SK-N-SH (cell line): Measurements from ENCODE around the gene KRT81. TPM values are rescaled to one million over a fixed set of nuclear protein-coding genes. Genes with fewer than 3 reads are reported as not detected.

ENCODE experiments used
- CTCF ChIA-PET: fragments of 300-600, 350-600 bp; formaldehyde crosslinking; extraction: SDS; loops from one replicate; lab custom pipeline; 2021; lab: Yijun Ruan, JAX
- POLR2A ChIA-PET: fragments of 350-600 bp; sonication (Branson Sonifier 250); formaldehyde crosslinking; extraction: SDS; loops from one replicate; lab custom pipeline; 2020; ENCODE audit warnings: antibody characterized with exemption, inconsistent platforms; lab: Yijun Ruan, JAX
- DNase-seq: peaks from one replicate; pipeline ENCODE4 v3.0.0; 2012
- H2AFZ ChIP-seq: fragments of 200-600 bp; sonication (generic); 2 replicates; pipeline ENCODE4 v1.8.1; 2016; ENCODE audit warnings: antibody characterized with exemption, mild to moderate bottlenecking, low read depth
- H3F3A ChIP-seq: fragments of 200-600 bp; sonication (generic); replicated peaks from 2 replicates; pipeline ENCODE3; 2016; ENCODE audit warnings: antibody characterized with exemption, mild to moderate bottlenecking; ENCODE audit not compliant: insufficient read depth
- H3K27ac ChIP-seq, 2 experiments: fragments of 200-500 bp in 1 of 2; fragments of 200-600 bp in 1 of 2; sonication (Bioruptor generic) in 1 of 2; sonication (generic), shearing (Covaris generic) in 1 of 2; 2 replicates each; pipeline versions ENCODE4 v1.5.1 to v1.6.1; 2014 to 2016; ENCODE audit warnings: low read depth in 2 of 2, inconsistent platforms in 1 of 2, low read length in 1 of 2, mild to moderate bottlenecking in 1 of 2, mixed read lengths in 1 of 2
- H3K27me3 ChIP-seq: fragments of 200-600 bp; sonication (generic), shearing (Covaris generic); 2 replicates; pipeline ENCODE4 v1.6.1; 2016; ENCODE audit warnings: mixed run types; ENCODE audit not compliant: insufficient read depth
- H3K36me3 ChIP-seq, 2 experiments: fragments of 200-500 bp in 1 of 2; fragments of 200-600 bp in 1 of 2; sonication (Bioruptor generic) in 1 of 2; sonication (generic) in 1 of 2; replicated peaks in 1 of 2; 2 replicates each; pipeline versions ENCODE3 to v1.5.1; 2014 to 2016; ENCODE audit warnings: low read length in 1 of 2, mild to moderate bottlenecking in 1 of 2; ENCODE audit not compliant: insufficient read depth in 2 of 2, control insufficient read depth in 1 of 2
- H3K4me1 ChIP-seq, 2 experiments: fragments of 200-500 bp in 1 of 2; fragments of 200-600 bp in 1 of 2; sonication (Bioruptor generic) in 1 of 2; sonication (generic), shearing (Covaris generic) in 1 of 2; 2 replicates each; pipeline versions ENCODE4 v1.5.1 to v1.6.1; 2014 to 2016; ENCODE audit warnings: low read depth in 1 of 2, low read length in 1 of 2, mixed run types in 1 of 2; ENCODE audit not compliant: insufficient read depth in 2 of 2, control insufficient read depth in 1 of 2
- H3K4me2 ChIP-seq: fragments of 200-600 bp; sonication (generic), shearing (Covaris generic); 2 replicates; pipeline ENCODE4 v1.6.1; 2017; ENCODE audit warnings: mixed run types
- H3K4me3 ChIP-seq, 2 experiments: fragments of 200-500 bp in 1 of 2; fragments of 200-600 bp in 1 of 2; sonication (Bioruptor generic) in 1 of 2; sonication (generic), shearing (Covaris generic) in 1 of 2; 2 replicates each; pipeline versions ENCODE4 v1.5.1 to v1.8.1; 2014 to 2016; ENCODE audit warnings: low read depth in 2 of 2, inconsistent platforms in 1 of 2, low read length in 1 of 2, mild to moderate bottlenecking in 1 of 2, mixed read lengths in 1 of 2, moderate library complexity in 1 of 2
- H3K79me2 ChIP-seq: fragments of 200-600 bp; sonication (generic); 2 replicates; pipeline ENCODE4 v1.8.1; 2017; ENCODE audit warnings: mild to moderate bottlenecking; ENCODE audit not compliant: insufficient read depth
- H3K9ac ChIP-seq: fragments of 200-600 bp; sonication (generic); 2 replicates; pipeline ENCODE4 v1.6.1; 2017; ENCODE audit warnings: mixed run types
- H3K9me2 ChIP-seq: fragments of 200-600 bp; sonication (generic); 2 replicates; pipeline ENCODE4 v1.6.1; 2017; ENCODE audit warnings: mixed run types
- H3K9me3 ChIP-seq: fragments of 200-600 bp; sonication (generic); 2 replicates; pipeline ENCODE4 v1.6.1; 2017; ENCODE audit warnings: mixed run types, mild to moderate bottlenecking, moderate library complexity
- H4K20me1 ChIP-seq: fragments of 200-600 bp; sonication (generic); 2 replicates; pipeline ENCODE4 v1.6.1; 2017; ENCODE audit warnings: mild to moderate bottlenecking, mixed run types; ENCODE audit not compliant: insufficient read depth
- CTCF ChIP-seq: fragments of 200-600 bp; sonication (generic); IDR thresholded peaks from 2 replicates; pipeline ENCODE4 v1.6.1; 2017; ENCODE audit warnings: antibody characterized with exemption, mild to moderate bottlenecking, moderate library complexity
- ELF1 ChIP-seq: IDR thresholded peaks from 2 replicates; pipeline ENCODE4 v1.4.0; 2012
- EP300 ChIP-seq, 2 experiments: IDR thresholded peaks; 2 replicates each; pipeline versions ENCODE4 v1.4.0 to v1.6.1; 2012; ENCODE audit warnings: borderline replicate concordance in 1 of 2, low read depth in 1 of 2, low read length in 1 of 2
- FOSL2 ChIP-seq: IDR thresholded peaks from 2 replicates; pipeline ENCODE4 v1.4.0; 2012; ENCODE audit warnings: low read depth, mild to moderate bottlenecking, moderate library complexity, borderline replicate concordance
- FOXJ3 ChIP-seq: sonication (generic); formaldehyde crosslinking; IDR thresholded peaks from 2 replicates; pipeline ENCODE4 v1.5.1; 2020; ENCODE audit warnings: mild to moderate bottlenecking, missing genetic modification reagents
- FOXM1 ChIP-seq: IDR thresholded peaks from 2 replicates; pipeline ENCODE4 v1.4.0; 2012; ENCODE audit warnings: low read depth, mild to moderate bottlenecking
- JUND ChIP-seq: IDR thresholded peaks from 2 replicates; pipeline ENCODE4 v1.4.0; 2012
- MAX ChIP-seq: IDR thresholded peaks from 2 replicates; pipeline ENCODE4 v1.4.0; 2012; ENCODE audit warnings: low read depth
- MXI1 ChIP-seq: IDR thresholded peaks from 2 replicates; pipeline ENCODE4 v1.6.1; 2012; ENCODE audit warnings: mild to moderate bottlenecking, low read depth, low read length, improper control_type of control experiment
- NFIC ChIP-seq: IDR thresholded peaks from 2 replicates; pipeline ENCODE4 v1.4.0; 2012; ENCODE audit warnings: borderline replicate concordance
- NRF1 ChIP-seq: IDR thresholded peaks from 2 replicates; pipeline ENCODE4 v1.6.1; 2012; ENCODE audit warnings: low read depth, mild to moderate bottlenecking, low read length
- PBX3 ChIP-seq: IDR thresholded peaks from 2 replicates; pipeline ENCODE4; 2012
- POLR2AphosphoS5 ChIP-seq: IDR thresholded peaks from 2 replicates; pipeline ENCODE4 v1.6.1; 2012; ENCODE audit warnings: low read depth, low read length
- RXRA ChIP-seq: IDR thresholded peaks from 2 replicates; pipeline ENCODE4 v1.4.0; 2012; ENCODE audit warnings: low read depth, mild to moderate bottlenecking, borderline replicate concordance
- SIN3A ChIP-seq: IDR thresholded peaks from 2 replicates; pipeline ENCODE4 v1.6.1; 2012; ENCODE audit warnings: low read depth, mild to moderate bottlenecking, low read length, moderate library complexity, borderline replicate concordance
- SMC3 ChIP-seq: IDR thresholded peaks from 2 replicates; pipeline ENCODE4 v1.6.1; 2012; ENCODE audit warnings: low read depth, low read length, improper control_type of control experiment
- TCF12 ChIP-seq: IDR thresholded peaks from 2 replicates; pipeline ENCODE4 v1.4.0; 2012
- TEAD4 ChIP-seq: IDR thresholded peaks from 2 replicates; pipeline ENCODE4 v1.4.0; 2012; ENCODE audit warnings: mild to moderate bottlenecking, borderline replicate concordance; ENCODE audit not compliant: insufficient read depth
- YY1 ChIP-seq: IDR thresholded peaks from 2 replicates; pipeline ENCODE4 v1.4.0; 2012; ENCODE audit warnings: low read depth, mild to moderate bottlenecking
- ZBTB33 ChIP-seq: IDR thresholded peaks from 2 replicates; pipeline ENCODE4 v1.4.0; 2012; ENCODE audit warnings: low read depth, borderline replicate concordance
- WGBS: methylation state at CpG from one replicate; pipeline ENCODE4 v1.1.6; 2017; ENCODE audit warnings: low lambda C conversion rate; 5-methylcytosine and 5-hydroxymethylcytosine counted together
- polyA plus RNA-seq, 3 experiments: library from polyadenylated mRNA; depleted of rRNA; stranded (reverse); fragments of >200 nt; gene quantifications; 2 replicates each; pipeline ENCODE4 v1.2.3, GENCODE V29; 2012

Gene KRT81
- polyA plus RNA-seq, 1 of the 3 experiments (the other 2 are of a cell fraction): 1.9 TPM

GRCh38 chr12:52284562-52285171 lies 6.7 kb downstream of the KRT81 start:
- H3K9me2 ChIP-seq: no peaks in the 10 kb centered on the region
- H3K4me2 ChIP-seq: 0 out of 2 replicates have a peak overlapping the region, but pooled peaks have one; percentile 2
- H3K4me1 ChIP-seq: peaks cover 0 to 26% of the 10 kb centered on the region in 2 experiments; a peak in 3 of 4 replicates
- H3K27me3 ChIP-seq: no peaks in the 10 kb centered on the region
- TF ChIP-seq MXI1: no peak
- TF ChIP-seq NRF1: no peak
- TF ChIP-seq SIN3A: no peak
- TF ChIP-seq SMC3: no peak
- TF ChIP-seq TEAD4: no peak
- ChIA-PET CTCF (interaction anchor here (1.4 to 2.2 kb wide), 6 partner anchors 22 to 71 kb away, joined by 3 to 9 read pairs (median 6); no protein-coding TSS in a partner anchor), POLR2A (no interaction called here)
- no peaks in the 10 kb centered on the region for H3K79me2 ChIP-seq
- H3K36me3 ChIP-seq: no peaks in the 10 kb centered on the region
- H3K27ac ChIP-seq: peak overlapping the region in 1 of 2 experiments; percentile 58; a peak in 2 of 4 replicates
- peaks cover 41% of the 10 kb centered on the region for H3F3A ChIP-seq
- DNase-seq: no peak
- H4K20me1 ChIP-seq: no peaks in the 10 kb centered on the region
- WGBS: 52% methylated on average over 4 of the region's 4 CpGs
- no peak overlapping the region for H2AFZ ChIP-seq
- peak overlapping the region; percentile 2; the same call in 1 of the 2 replicates for H3K9ac ChIP-seq
- no peak overlapping the region for H3K4me3 ChIP-seq
- H3K9me3 ChIP-seq: no peaks in the 10 kb centered on the region

- POLR2A ChIA-PET: no interaction called here
- no peaks in the 10 kb centered on the region for H3K36me3 ChIP-seq
- H3K9ac ChIP-seq: peak overlapping the region; percentile 71
- peaks cover 11 to 37% of the 10 kb centered on the region in 2 experiments; a peak in 3 of 4 replicates for H3K4me1 ChIP-seq
- 0% methylated on average over 4 of the region's 4 CpGs for WGBS
- no peak overlapping the region for H3K4me3 ChIP-seq
- H3K9me3 ChIP-seq: no peaks in the 10 kb centered on the region
- H3K4me2 ChIP-seq: peak overlapping the region; percentile 67
- H3K27me3 ChIP-seq: no peaks in the 10 kb centered on the region
- no peaks in the 10 kb centered on the region for H3K79me2 ChIP-seq
- no peak for DNase-seq
- peaks cover 47% of the 10 kb centered on the region for H3F3A ChIP-seq
- TF ChIP-seq TEAD4 (peak; percentile 84; the same call in 1 of the 2 replicates), JUND (peak; percentile 57), ZBTB33 (peak; percentile 10; the same call in 1 of the 2 replicates), MAX (peak; percentile 67; the same call in 1 of the 2 replicates), YY1 (0 out of 2 replicates have a peak, but pooled peaks have one; percentile 20), RXRA (peak; percentile 85), CTCF (no peak), PBX3 (peak; percentile 86), POLR2AphosphoS5 (peak; percentile 58; the same call in 1 of the 2 replicates), NFIC (peak; percentile 97), FOXJ3 (CRISPR knock-in tag) (no peak), EP300 (IDR thresholded peaks at IDR 0.05; ENCODE audit: borderline replicate concordance in 1 of 2, low read depth in 1 of 2, low read length in 1 of 2) (peak in 1 of 2 experiments; percentile 87; a peak in 2 of 4 replicates), FOXM1 (0 out of 2 replicates have a peak, but pooled peaks have one; percentile 46), FOSL2 (peak; percentile 68), TCF12 (peak; percentile 83), ELF1 (no peak)
- H2AFZ ChIP-seq: no peak overlapping the region
- H3K27ac ChIP-seq: peak overlapping the region; percentile 62 to 97; a peak in 3 of 4 replicates
- H4K20me1 ChIP-seq: no peaks in the 10 kb centered on the region
- H3K9me2 ChIP-seq: no peaks in the 10 kb centered on the region
- CTCF ChIA-PET: interaction anchor here (1.3 to 8.2 kb wide), 12 partner anchors 9 to 126 kb away, joined by 3 to 80 read pairs (median 14); no protein-coding TSS in a partner anchor
These were observed 10.4 kb downstream of the KRT81 start for GRCh38 chr12:52280796-52281560.
